OCI-LY1 (cell line): ENCODE data around the gene GSG1L.
"Not testable (repeated sequence)": the region's sequence is repeated elsewhere in the genome, so short reads cannot be mapped to it uniquely, and the experiment has no call there.

Experiments
- EZH2 ChIP-seq: fragments of 200-600 bp; sonication (generic), shearing (Covaris generic); IDR thresholded peaks from 2 replicates; pipeline ENCODE4 v1.8.0; 2017; ENCODE audit warnings: borderline replicate concordance, mixed run types, mild to moderate bottlenecking, antibody characterized with exemption, low read length, moderate library complexity, mixed read lengths
- TF ChIP-seq, protein P1 (sequence below): fragments of 200-600 bp; sonication (generic), shearing (Covaris generic); IDR thresholded peaks from 2 replicates; pipeline ENCODE4 v1.5.1; 2017; ENCODE audit warnings: mild to moderate bottlenecking, antibody characterized with exemption, low read length, moderate library complexity, mixed read lengths

GRCh38 chr16:27979668-27980067 is 83.8 kb downstream of the GSG1L start:
- not testable (repeated sequence) for TF ChIP-seq EZH2
- TF ChIP-seq, protein P1, sequence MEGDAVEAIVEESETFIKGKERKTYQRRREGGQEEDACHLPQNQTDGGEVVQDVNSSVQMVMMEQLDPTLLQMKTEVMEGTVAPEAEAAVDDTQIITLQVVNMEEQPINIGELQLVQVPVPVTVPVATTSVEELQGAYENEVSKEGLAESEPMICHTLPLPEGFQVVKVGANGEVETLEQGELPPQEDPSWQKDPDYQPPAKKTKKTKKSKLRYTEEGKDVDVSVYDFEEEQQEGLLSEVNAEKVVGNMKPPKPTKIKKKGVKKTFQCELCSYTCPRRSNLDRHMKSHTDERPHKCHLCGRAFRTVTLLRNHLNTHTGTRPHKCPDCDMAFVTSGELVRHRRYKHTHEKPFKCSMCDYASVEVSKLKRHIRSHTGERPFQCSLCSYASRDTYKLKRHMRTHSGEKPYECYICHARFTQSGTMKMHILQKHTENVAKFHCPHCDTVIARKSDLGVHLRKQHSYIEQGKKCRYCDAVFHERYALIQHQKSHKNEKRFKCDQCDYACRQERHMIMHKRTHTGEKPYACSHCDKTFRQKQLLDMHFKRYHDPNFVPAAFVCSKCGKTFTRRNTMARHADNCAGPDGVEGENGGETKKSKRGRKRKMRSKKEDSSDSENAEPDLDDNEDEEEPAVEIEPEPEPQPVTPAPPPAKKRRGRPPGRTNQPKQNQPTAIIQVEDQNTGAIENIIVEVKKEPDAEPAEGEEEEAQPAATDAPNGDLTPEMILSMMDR: not testable (repeated sequence)
